Measurements from ENCODE around the gene ZNF532.

Gene ZNF532

DNA sequence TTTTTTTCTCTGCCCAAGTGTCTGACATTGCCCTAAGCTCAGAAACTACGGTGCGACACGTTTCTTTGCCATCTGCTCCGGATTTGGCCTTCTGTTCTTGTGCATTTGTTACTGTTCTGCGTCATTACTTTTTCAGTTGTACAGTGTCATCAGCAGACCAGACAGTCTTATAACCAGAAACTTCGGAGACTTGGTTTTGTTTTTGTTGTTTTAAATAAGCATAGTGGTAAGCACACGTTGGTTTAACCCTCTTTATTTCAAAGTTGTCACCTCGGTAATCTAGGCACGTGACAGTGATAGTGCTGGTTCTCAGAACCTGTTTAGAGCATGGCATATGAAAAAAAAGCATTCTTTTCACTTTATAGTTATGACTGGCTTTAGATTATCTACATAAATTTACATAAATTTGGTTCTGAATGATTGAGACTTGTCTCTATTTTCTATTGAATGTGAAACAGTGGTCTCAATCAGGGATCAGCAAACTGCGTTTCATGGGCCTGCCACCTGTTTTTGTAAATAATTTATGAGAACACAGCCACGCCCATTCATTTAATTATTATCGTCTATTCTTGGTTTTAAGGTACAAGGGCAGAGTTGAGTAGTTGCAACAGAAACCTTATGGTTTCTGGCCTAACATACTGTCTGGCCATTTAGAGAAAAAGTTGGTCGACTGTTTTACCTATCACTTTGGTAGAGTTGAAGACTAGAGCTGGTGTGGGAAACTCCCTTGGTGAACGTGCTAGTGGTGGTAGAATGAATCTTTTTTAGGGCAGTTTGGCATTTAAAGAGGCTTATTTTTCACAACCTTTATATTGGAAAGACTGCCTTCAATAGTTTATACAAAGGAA is 106.5 kb downstream of the ZNF532 start:
- in situ Hi-C loops (cut with MboI; ENCODE audit: low sequenced_read_pairs) = no loop called here

DNA sequence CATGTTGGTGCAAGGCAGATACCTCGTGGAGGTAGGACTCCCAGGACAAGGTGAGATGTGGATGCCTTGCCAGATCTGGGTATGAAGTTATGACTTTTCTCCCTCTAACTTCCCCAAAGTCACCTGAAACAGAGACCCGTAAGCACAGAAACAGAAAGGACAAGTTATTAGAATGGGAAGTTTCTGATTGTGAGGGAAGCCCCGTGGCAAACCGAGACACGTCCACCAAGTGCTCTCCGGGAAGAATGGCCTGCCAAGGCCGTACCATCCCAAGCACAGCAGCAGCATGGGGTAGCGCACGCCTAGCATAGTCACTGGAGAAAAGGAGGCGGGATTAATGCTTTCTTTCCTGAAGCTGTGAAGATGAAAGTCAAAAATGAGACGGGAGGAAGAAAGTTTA is 110.6 kb downstream of the ZNF532 start:
- in situ Hi-C loops (cut with MboI; ENCODE audit: low sequenced_read_pairs) = no loop called here

DNA sequence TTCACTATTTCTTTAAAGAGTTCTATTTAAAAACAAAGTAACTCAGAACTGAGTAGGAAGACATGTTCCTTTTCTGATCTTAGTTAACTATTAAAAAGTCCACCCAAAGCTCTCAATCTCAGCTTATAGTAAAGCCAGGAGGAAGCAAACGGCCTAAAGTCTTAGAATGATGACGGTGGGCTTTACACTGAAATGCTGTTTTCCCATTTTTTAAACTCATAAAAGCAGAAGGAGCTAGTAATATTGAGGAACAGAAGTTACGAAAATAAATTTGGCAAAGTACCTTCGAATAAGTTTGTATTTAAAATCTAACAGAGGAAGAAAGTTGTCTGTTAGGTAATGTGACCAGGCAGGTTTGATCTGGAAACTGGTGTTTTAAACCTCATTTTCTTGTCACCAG is 111.1 kb downstream of the ZNF532 start:
- in situ Hi-C loops (cut with MboI; ENCODE audit: low sequenced_read_pairs) = no loop called here

DNA sequence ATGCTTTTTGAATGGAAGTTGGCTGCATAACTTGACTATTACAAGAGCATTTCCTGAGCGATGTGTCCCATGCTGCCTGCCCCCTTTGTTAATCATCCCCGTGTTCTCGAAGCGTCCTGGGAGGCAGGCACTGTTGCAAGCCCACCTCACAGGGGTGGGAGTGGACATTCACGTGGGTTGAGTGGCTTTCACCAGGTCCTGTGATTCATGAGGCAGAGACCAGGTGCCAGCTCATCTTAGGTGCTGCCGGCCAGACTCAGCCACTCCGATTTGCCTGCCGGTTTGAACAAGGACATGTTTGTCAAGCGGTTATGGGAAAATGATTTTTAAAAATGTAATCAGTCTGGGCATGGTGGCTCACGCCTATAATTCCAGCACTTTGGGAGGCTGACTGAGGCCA is 112.5 kb downstream of the ZNF532 start:
- in situ Hi-C loops (cut with MboI; ENCODE audit: low sequenced_read_pairs) = no loop called here

DNA sequence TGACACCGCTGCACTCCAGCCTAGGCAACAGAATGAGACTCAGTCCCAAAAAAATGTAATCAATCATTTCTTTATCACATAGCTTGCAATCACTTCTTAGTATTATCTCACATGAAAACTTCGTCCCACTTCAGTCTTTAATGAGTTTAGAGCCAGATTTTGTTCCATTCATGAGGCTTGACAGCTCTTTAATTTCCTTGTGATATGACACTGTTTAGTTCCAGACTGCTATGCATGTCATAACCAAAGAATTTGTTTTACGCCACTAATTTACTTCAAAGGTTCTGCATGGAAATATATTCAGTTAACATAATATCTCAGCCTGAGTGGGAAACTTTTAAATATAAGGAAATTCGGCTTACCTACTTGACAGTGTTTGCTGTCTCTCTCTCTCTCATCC is 113.1 kb downstream of the ZNF532 start:
- in situ Hi-C loops (cut with MboI; ENCODE audit: low sequenced_read_pairs) = no loop called here

DNA sequence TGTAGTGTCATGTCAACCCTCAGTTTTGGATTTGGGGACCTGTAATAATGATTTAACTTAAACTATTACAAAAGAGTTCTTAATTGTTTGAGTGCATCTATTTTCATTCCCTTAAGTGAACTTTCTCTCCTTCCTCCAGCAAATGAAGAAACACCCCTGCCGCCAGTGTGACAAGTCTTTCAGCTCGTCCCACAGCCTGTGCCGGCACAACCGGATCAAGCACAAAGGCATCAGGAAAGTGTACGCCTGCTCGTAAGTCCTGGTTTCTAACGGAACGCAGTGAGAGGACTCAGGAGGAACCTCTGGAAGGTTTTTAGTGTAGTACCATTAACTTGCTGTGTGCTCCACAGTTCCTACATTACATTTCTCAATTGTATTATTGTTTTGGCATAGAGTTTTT is 114.2 kb downstream of the ZNF532 start:
- in situ Hi-C loops (cut with MboI; ENCODE audit: low sequenced_read_pairs) = no loop called here

DNA sequence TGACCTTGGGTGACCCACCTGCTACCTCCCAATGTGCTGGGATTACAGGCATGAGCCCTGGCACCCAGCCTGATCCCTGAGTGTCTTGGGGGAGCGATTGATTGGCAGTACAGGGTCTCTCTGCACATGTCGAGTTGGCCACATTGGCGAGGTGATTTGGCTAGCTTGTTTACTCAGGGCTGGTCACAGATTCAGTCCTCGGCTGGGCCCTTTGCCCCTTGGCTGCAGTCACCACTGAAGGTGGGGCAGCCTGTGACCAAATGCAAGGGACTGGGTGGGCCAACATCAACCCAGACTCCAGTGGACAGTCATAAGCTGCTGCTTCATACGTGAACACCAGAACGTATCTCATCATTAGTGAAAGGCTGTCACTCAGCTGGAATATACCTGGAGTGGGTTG is 114.9 kb downstream of the ZNF532 start:
- in situ Hi-C loops (cut with MboI; ENCODE audit: low sequenced_read_pairs) = no loop called here

DNA sequence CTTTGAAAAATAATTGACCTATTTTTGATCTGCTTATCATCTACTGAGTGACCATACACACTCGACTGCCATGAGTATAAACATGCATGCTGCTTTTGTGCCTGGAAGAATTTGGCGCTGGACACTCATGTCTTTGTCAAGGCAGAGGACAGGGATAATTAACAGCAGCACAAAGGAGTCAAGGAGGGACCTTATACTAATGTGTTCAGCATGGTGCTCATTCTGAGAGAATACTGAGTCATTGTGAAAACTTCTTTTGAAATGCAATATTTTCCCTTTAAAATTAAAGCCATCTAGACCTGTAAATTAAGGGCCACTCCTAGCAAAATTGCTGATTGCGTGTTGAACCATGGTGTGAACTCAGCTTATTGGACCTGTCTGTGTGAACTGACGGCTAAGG is 116.3 kb downstream of the ZNF532 start:
- in situ Hi-C loops (cut with MboI; ENCODE audit: low sequenced_read_pairs) = no loop called here

DNA sequence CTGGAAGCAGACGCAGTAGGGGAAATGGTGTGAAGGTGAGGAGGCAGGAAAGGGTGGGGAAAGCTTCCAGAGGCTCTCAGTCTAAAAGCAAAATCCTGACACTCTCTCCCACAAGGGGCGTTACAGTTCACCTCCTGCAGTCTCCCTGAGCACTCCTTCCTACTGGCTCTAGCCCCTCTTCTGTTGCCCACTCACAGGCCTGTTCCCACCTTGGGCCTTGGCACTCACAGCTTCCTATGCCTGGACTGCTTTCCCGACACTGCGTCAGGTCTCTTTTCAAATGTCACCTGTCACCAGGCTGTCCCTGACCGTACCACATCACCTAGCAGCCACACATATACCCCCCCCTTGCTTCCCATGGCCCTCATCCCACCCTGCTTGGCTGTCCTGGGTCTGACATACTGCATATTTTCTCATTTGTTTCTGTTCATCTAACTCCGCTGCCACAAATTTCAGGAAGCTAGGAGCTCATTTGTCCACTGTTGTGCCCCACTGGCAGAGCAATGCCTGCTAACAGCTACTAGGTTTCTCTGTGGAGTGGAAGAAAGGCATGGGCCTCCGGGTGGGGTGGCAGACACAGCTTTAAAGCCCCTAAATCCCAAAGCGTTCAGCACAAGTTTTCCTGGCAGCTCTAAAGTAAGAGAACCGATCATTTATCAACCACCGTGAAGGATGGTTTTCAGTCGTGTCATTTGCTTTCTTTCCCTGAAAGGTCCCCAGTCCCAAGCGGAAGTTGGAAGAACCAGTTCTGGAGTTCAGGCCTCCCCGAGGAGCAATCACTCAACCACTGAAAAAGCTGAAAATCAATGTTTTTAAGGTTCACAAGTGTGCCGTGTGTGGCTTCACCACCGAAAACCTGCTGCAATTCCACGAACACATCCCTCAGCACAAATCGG is 118.8 kb downstream of the ZNF532 start:
- in situ Hi-C loops (cut with MboI; ENCODE audit: low sequenced_read_pairs) = no loop called here

DNA sequence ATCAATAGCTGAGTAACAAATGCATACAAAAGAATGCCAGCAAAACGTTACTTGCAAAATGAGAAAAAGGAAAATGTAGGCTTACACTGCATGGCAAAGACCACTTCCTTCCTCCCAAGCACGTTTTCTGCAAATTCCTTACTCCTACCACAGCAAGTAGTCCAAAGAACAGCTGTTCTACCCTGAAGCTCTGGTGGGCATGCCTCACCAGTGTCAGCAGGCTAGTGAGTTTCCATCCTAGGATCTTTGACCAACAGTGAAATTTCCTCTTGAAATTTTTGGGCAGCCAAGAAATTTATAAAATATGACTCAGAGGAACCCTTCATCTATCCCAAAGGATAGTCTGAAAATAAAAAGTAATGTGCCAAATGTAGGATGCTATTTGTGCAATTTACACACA is 123.9 kb downstream of the ZNF532 start:
- in situ Hi-C loops (cut with MboI; ENCODE audit: low sequenced_read_pairs) = no loop called here

DNA sequence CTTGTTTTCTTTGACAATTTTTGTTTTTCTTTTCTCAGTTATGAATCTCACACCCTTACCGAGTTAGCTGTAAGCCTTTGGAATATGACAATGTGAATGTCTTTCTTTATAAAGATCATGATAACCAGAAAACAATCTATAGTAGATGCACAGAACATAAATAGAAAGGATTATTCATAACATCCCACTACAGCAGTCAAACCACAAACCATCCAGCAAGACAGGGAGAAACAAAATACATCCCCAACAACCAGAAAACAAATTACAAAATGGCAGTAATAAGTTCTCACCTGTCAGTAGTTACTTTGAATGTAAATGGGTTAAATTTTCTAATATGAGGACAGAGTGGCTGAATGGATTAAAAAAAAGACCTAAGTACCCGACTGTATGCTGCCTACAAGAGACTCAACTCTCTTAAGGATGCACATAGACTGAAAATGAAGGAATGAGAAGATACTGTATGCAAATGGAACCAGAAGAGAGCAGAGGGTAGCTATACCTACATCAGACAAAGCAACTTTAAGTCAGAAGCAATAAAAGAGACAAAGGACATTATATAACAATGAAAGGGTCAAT is 124.6 kb downstream of the ZNF532 start:
- in situ Hi-C loops (cut with MboI; ENCODE audit: low sequenced_read_pairs) = no loop called here

DNA sequence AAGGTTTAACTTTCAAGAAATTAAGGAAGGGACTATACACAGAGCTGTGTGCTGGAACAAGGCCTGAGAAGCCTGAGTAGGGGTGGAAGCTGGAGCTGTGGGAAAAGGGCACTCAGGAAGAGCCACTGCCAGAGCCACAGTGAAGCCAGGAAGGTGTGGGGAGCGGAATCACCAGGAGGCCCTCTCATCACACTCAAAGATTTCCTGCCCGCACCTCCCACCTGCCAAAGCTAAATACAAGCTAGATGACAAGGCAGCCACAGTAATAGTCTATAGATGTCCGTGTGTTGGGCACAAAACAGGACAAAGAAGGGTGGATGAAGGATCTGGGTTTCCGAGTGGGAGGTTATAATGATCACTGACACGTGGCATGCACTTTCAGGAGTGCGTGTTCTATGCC is 126.0 kb downstream of the ZNF532 start:
- in situ Hi-C loops (cut with MboI; ENCODE audit: low sequenced_read_pairs) = no loop called here

DNA sequence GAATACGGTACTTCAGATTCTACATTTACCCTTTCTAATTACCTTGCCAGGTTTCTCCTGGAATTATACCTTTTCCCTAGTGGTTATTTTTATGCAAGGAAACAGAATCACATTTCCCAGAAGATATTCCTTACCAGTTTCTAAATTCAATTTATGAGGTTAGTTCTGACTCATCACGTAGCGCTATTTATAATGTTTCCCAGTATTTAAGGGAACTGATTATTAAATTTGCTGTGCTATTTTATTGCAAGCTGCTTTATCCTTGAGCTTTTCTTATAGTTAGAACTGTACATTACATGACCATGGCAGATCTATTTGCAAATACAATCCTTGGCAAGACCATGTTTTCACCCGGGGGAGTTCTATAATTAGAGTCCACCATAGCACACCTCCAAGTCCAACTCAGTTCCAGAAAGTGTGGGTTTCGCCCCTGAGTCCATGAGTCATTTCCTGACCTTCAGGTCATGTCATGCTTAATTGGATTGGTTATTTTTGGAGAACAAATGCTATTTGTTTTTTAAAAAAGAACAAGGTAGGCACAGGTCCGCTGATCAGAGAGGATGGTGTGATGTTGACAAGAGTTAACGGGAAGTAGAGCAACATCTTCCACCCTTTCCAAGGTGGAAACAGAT is 126.6 kb downstream of the ZNF532 start:
- in situ Hi-C loops (cut with MboI; ENCODE audit: low sequenced_read_pairs) = no loop called here

DNA sequence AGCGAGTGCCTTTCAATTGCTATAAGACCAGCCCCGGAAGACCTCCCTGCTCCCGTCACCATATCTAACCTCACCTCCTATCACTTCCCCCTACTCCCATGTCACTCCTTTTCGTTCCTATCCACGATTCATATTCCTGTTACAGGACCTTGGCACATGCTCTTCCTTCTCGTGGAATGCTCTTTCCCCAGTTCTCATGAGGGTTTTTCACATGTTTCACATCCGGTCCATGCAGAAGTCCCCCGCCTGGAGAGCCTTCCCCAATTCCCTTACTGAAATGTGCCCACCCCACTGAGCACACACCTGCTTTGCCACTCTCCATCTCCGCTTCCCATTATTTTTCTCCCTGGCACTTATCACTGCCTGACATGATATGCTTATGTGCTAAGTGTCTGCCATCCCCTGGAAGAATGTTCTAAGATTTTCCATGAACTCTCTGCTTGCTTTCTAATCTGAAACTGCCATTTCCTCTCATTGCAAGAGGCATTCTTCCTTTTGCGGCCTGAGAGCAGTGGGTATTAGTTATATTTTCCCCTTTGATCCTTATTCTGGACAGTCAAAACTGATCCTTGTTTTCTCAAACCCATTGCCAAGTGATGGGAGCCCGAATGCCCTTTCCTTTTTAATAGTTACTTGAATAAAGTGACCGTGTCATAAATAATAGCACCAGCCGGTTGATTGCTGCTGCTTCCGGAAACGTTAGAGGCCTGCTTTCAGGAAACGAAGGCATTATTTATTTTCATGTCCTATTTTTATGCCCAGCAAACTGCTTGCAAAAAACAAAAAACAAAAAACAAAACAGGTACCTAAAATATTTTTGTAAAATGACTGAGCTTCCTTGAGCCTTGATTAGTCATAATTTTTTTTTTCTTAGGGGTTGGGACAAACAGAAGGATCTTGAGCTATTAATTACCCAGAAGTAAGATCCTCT is 127.9 kb downstream of the ZNF532 start:
- in situ Hi-C loops (cut with MboI; ENCODE audit: low sequenced_read_pairs) = no loop called here

DNA sequence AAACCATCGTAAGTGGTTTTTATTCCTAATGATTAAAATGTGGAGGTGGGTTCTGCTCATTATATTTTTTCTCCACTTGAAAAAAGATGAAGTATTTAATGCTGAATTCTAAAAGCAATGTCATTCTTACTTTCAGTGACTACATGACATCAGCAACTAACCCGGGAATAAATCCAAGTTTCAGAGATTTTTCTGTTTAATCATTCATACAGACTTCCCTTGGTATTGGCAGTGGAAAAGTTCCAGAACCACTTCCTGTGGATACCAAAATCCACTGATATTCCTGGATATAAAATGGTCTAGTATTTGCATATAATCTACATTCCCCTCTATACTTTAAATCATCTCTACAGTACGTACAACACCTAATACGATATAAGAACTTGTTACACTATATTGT is 128.6 kb downstream of the ZNF532 start:
- in situ Hi-C loops (cut with MboI; ENCODE audit: low sequenced_read_pairs) = no loop called here

DNA sequence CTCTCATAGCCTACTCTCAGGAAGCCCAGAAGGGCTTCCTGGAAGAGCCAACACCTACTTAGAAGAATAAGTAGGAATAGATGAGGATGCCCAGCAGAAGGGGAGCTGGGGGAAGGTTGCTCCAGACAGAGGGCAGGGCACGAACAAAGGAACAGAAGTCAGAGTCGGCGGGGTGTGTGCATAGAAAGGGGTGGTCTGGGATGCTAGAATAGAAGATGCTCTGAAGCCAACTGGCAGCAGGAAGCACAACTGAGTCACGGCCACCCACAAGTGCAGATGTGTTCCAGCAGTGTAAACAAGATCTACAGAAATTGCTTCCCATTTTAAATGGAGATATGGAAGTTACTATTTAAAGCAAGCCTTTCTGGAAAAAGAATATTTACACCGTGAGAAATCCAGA is 131.0 kb downstream of the ZNF532 start:
- in situ Hi-C loops (cut with MboI; ENCODE audit: low sequenced_read_pairs) = no loop called here

DNA sequence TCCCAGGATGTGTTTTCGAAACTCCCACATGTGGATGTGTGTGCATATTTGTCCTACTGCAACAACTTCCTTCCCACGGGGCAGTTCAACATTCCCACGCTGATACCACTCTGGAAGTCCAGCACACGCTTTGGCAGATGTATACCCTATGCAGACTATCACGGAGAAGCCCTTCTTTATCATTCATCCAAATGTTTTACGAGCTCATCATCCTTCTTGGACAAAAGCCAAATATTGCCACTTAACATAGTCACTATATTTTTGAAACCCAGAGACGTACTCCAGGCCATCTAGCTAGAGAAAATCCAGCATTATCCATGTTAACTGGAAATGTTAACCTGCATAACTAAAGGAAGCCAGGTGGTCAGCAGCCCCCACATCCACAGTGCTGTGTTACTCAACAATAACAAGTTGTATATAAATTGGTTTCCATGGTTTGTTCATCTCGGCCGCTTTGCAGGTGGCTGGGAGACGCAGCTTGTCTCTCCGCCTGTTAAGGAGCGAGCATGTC is 131.5 kb downstream of the ZNF532 start:
- in situ Hi-C loops (cut with MboI; ENCODE audit: low sequenced_read_pairs) = no loop called here

DNA sequence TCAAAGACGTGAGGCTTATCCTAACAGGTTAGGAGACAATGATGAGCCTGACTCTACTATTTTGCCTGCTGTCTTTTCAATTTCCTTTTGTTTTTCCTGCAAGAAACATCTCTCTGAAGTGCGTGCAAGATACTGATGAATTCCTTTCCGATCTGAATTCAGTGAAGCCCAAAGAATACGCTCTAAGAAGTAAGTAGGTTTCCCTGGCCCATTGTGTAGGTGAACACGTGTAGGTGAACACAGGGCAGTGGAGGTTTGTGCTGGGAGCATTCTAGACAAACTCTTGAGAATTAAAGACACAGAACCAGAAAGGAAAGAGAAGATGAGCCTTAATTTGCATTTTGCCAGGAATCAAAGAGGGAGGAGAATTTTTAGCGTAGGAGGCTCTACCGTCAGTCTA is 132.0 kb downstream of the ZNF532 start:
- in situ Hi-C loops (cut with MboI; ENCODE audit: low sequenced_read_pairs) = no loop called here

DNA sequence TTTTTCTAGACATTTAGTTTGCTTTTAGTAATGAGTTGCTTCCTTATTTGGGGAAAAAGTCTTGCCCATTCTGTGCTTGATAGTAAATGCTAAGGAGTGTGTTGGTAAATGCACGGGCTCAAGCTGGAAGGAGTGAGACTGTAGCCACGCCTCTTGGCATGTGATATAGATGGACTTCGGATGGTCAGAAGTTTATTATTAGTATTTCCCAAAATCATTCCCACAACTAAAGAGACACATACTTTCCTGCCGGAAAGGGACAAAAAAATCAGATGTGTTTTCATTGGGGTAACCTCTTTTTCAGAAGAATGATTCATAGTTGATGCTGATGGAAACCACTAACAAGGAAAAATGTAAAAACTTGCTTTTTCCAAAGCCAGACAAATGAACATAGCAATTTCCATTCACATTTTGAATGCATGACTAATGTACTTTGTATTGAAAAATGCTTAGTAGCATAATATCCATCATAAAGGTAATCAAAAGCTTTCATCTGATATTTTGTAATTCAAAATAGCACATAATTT is 133.2 kb downstream of the ZNF532 start:
- in situ Hi-C loops (cut with MboI; ENCODE audit: low sequenced_read_pairs) = no loop called here
